ENCODE results near the gene SLC7A8.

SLC7A8 gene

GRCh38 chr14:23120541-23121251, 62.8 kb downstream of the SLC7A8 start (continued):
- no peak for TF ChIP-seq ZBTB21 (tag by site-specific recombination; IDR thresholded peaks at IDR 0.05)
- no peak; the same call in 1 of the 2 replicates for TF ChIP-seq GLIS1 (tag by site-specific recombination; IDR thresholded peaks at IDR 0.05)
- no peak for TF ChIP-seq OVOL3 (tag by site-specific recombination; IDR thresholded peaks at IDR 0.05)
- no peak for TF ChIP-seq ZNF791 (tag by site-specific recombination; IDR thresholded peaks at IDR 0.05)
- TF ChIP-seq CTCF (tag by site-specific recombination; IDR thresholded peaks at IDR 0.05) = peak; percentile 99
- TF ChIP-seq ZNF121 (tag by site-specific recombination; IDR thresholded peaks at IDR 0.05) = peak; percentile 93
- no peak for TF ChIP-seq ZNF157 (tag by site-specific recombination; IDR thresholded peaks at IDR 0.05)
- peak; percentile 93 for TF ChIP-seq ZSCAN30 (tag by site-specific recombination; IDR thresholded peaks at IDR 0.05)
- no peak for TF ChIP-seq ZNF239 (tag by site-specific recombination; IDR thresholded peaks at IDR 0.05)
- TF ChIP-seq ZNF510 (tag by site-specific recombination; IDR thresholded peaks at IDR 0.05; ENCODE audit: insufficient replicate concordance) = no peak
- TF ChIP-seq ZNF776 (tag by site-specific recombination; IDR thresholded peaks at IDR 0.05; ENCODE audit: borderline replicate concordance) = no peak
- TF ChIP-seq ZNF155 (tag by site-specific recombination; IDR thresholded peaks at IDR 0.05) = no peak
- TF ChIP-seq GLI2 (tag by site-specific recombination; IDR thresholded peaks at IDR 0.05; ENCODE audit: borderline replicate concordance, low read depth) = no peak
- TF ChIP-seq ZBTB20 (tag by site-specific recombination; IDR thresholded peaks at IDR 0.05) = no peak
- no peak for TF ChIP-seq ZNF501 (tag by site-specific recombination; IDR thresholded peaks at IDR 0.05)
- no peak for TF ChIP-seq ZNF16 (tag by site-specific recombination; IDR thresholded peaks at IDR 0.05; ENCODE audit: low read depth)
- TF ChIP-seq, protein P1, sequence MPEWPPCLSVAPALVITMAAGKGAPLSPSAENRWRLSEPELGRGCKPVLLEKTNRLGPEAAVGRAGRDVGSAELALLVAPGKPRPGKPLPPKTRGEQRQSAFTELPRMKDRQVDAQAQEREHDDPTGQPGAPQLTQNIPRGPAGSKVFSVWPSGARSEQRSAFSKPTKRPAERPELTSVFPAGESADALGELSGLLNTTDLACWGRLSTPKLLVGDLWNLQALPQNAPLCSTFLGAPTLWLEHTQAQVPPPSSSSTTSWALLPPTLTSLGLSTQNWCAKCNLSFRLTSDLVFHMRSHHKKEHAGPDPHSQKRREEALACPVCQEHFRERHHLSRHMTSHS (tag by site-specific recombination; IDR thresholded peaks at IDR 0.05) = no peak
- no peak for TF ChIP-seq GFI1B (tag by site-specific recombination; IDR thresholded peaks at IDR 0.05)
- TF ChIP-seq SP7 (tag by site-specific recombination; IDR thresholded peaks at IDR 0.05) = peak; percentile 35; the same call in 1 of the 2 replicates
- 0 out of 2 replicates have a peak, but pooled peaks have one; percentile 35 for TF ChIP-seq ZNF629 (tag by site-specific recombination; IDR thresholded peaks at IDR 0.05)

GRCh38 chr14:23119363-23120327, 63.8 kb downstream of the SLC7A8 start:
- no peaks in the 10 kb centered on the region for H3K36me3 ChIP-seq (ENCODE audit: control insufficient read depth in 2 of 2, insufficient read depth in 1 of 2, low read length in 2 of 2)
- H3K27ac ChIP-seq (ENCODE audit: extremely low read depth, low read depth, low read length) = no peak overlapping the region
- ChIA-PET CTCF (interaction anchor here (0.6 to 11.2 kb wide), 17 partner anchors 8 to 260 kb away, joined by 3 to 424 read pairs (median 4); partner anchors contain the start of genes ACIN1, C14orf119 and SLC7A8), POLR2A (interaction anchor here (1.6 kb wide), 1 partner anchor 62 kb away, joined by 4 read pairs; no protein-coding TSS in a partner anchor)
- no peaks in the 10 kb centered on the region; the same call in 1 of the 2 replicates for H3K4me1 ChIP-seq (ENCODE audit: control insufficient read depth, insufficient read depth, low read length)
- H3K4me3 ChIP-seq (ENCODE audit: low read depth, low read length) = no peak overlapping the region
- H3K9me3 ChIP-seq (ENCODE audit: control insufficient read depth, insufficient read depth, low read depth, low read length) = no peaks in the 10 kb centered on the region
- TF ChIP-seq ZNF221 (tag by site-specific recombination; IDR thresholded peaks at IDR 0.05; ENCODE audit: borderline replicate concordance) (no peak), ZNF148 (tag by site-specific recombination; IDR thresholded peaks at IDR 0.05; ENCODE audit: borderline replicate concordance) (no peak), ZNF48 (tag by site-specific recombination; IDR thresholded peaks at IDR 0.05) (no peak), ZNF529 (tag by site-specific recombination; IDR thresholded peaks at IDR 0.05; ENCODE audit: insufficient replicate concordance) (no peak), ZNF571 (tag by site-specific recombination; IDR thresholded peaks at IDR 0.05) (no peak), SALL2 (tag by site-specific recombination; IDR thresholded peaks at IDR 0.05; ENCODE audit: borderline replicate concordance) (no peak)
- TF ChIP-seq, protein P2, sequence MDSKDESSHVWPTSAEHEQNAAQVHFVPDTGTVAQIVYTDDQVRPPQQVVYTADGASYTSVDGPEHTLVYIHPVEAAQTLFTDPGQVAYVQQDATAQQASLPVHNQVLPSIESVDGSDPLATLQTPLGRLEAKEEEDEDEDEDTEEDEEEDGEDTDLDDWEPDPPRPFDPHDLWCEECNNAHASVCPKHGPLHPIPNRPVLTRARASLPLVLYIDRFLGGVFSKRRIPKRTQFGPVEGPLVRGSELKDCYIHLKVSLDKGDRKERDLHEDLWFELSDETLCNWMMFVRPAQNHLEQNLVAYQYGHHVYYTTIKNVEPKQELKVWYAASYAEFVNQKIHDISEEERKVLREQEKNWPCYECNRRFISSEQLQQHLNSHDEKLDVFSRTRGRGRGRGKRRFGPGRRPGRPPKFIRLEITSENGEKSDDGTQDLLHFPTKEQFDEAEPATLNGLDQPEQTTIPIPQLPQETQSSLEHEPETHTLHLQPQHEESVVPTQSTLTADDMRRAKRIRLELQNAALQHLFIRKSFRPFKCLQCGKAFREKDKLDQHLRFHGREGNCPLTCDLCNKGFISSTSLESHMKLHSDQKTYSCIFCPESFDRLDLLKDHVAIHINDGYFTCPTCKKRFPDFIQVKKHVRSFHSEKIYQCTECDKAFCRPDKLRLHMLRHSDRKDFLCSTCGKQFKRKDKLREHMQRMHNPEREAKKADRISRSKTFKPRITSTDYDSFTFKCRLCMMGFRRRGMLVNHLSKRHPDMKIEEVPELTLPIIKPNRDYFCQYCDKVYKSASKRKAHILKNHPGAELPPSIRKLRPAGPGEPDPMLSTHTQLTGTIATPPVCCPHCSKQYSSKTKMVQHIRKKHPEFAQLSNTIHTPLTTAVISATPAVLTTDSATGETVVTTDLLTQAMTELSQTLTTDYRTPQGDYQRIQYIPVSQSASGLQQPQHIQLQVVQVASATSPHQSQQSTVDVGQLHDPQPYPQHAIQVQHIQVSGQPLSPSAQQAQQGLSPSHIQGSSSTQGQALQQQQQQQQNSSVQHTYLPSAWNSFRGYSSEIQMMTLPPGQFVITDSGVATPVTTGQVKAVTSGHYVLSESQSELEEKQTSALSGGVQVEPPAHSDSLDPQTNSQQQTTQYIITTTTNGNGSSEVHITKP (tag by site-specific recombination; IDR thresholded peaks at IDR 0.05) = no peak
